ENCODE data around the gene NRG2.

DNA sequence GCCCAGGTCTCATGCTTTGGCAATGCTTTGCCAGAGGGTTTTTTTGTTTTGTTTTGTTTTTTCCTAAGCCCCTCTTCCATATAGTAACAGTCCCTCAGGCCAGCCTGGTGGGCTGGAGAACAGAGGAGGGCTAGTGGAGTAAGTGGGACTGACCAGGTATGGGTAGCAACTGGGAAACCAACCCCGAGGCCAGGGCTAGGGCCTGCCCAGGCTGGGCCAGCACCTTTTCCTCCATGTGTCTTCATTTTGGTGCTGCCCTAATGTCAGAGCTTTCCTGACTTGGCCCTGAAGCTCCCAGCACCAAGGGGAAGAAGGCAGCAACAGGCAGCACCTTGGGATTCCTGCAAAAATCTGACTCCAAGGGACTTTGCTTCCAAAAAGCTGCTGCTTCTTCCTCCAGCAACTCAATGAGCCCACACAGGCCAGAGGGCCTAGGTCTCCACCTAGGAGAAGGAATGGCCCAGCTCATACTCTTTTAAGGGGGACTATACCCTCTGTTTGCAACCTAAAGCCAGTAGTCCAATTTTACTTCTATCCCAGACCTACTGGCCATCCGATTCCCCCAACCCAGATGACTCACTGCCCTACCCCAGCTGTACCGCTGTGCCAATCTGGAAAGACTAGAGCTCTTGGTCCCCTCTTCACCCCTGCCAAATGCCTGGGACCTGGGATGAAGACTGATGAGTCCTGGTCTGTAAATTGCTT, 142.4 kb downstream of the NRG2 start:
- TF ChIP-seq POLR2AphosphoS5 (IDR thresholded peaks at IDR 0.05; ENCODE audit: borderline replicate concordance, low read depth, low read length) (no peak), EZH2 (IDR thresholded peaks at IDR 0.05) (no peak)

Data from SK-N-MC (cell line).